Bronchial epithelial cell (primary cell): ENCODE measurements around the gene OSBP2. TPM values are rescaled to one million over a fixed set of nuclear protein-coding genes. Genes with fewer than 3 reads are reported as not detected.
A peak's percentile ranks its signal among the peaks of the same experiment; 100 is the strongest.

Experiments used
- DNase-seq: peaks from one replicate; pipeline ENCODE4 v3.0.0-alpha.2; 2010; ENCODE audit warnings: low read depth
- FAIRE-seq: peaks from 2 replicates; lab custom pipeline; 2011; peaks lifted over from hg19 to GRCh38; lab: Jason Lieb, UNC
- H3K27me3 ChIP-seq: 2 replicates; pipeline ENCODE4 v1.5.1; 2011; ENCODE audit warnings: low read length; ENCODE audit not compliant: control insufficient read depth, insufficient read depth
- H3K36me3 ChIP-seq: 2 replicates; pipeline ENCODE4 v1.5.1; 2011; ENCODE audit warnings: low read length; ENCODE audit not compliant: control insufficient read depth, insufficient read depth
- H3K4me3 ChIP-seq: 2 replicates; pipeline ENCODE4 v1.5.1; 2011; ENCODE audit warnings: mild to moderate bottlenecking, low read depth, low read length, control low read depth
- CTCF ChIP-seq: IDR thresholded peaks from 2 replicates; pipeline ENCODE4 v1.5.1; 2011; ENCODE audit warnings: mild to moderate bottlenecking, moderate library complexity, low read length, control low read depth, inconsistent platforms; ENCODE audit not compliant: insufficient read depth, severe bottlenecking
- total RNA-seq: library from RNA; depleted of rRNA; stranded (reverse); fragments of >200 nt; gene quantifications from 2 replicates; pipeline ENCODE4 v1.2.1, GENCODE V29; 2014

Gene OSBP2
- total RNA-seq, 1 donor from 2014 or later = 23.4 TPM

GRCh38 chr22:30792456-30792855 is 97.8 kb downstream of the OSBP2 start:
- H3K27me3 ChIP-seq = no peaks in the 10 kb centered on the region
- DNase-seq (peak; percentile 21), FAIRE-seq (peak; percentile 13)
- TF ChIP-seq CTCF = no peak
- no peaks in the 10 kb centered on the region for H3K36me3 ChIP-seq
- no peak overlapping the region for H3K4me3 ChIP-seq

GRCh38 chr22:30795118-30795517 is 100.4 kb downstream of the OSBP2 start:
- TF ChIP-seq CTCF = no peak
- FAIRE-seq (no peak), DNase-seq (no peak)

GRCh38 chr22:30801695-30802094 is 107.0 kb downstream of the OSBP2 start:
- H3K27me3 ChIP-seq = peaks cover 4% of the 10 kb centered on the region
- no peak for FAIRE-seq

More at GRCh38 chr22:30795118-30795517, 100.4 kb downstream of the OSBP2 start:
- Histone ChIP-seq H3K36me3 (no peaks in the 10 kb centered on the region), H3K27me3 (no peaks in the 10 kb centered on the region), H3K4me3 (no peak overlapping the region)

GRCh38 chr22:30802202-30803166 is 107.8 kb downstream of the OSBP2 start:
- peaks cover 4% of the 10 kb centered on the region for H3K27me3 ChIP-seq
- FAIRE-seq (no peak), DNase-seq (peak; percentile 77)
- peak overlapping the region; percentile 32 for H3K4me3 ChIP-seq
- peak; percentile 30 for TF ChIP-seq CTCF
- no peaks in the 10 kb centered on the region for H3K36me3 ChIP-seq

More at GRCh38 chr22:30801695-30802094, 107.0 kb downstream of the OSBP2 start:
- no peak overlapping the region for H3K4me3 ChIP-seq
- no peak for TF ChIP-seq CTCF
- no peak for DNase-seq
- H3K36me3 ChIP-seq = no peaks in the 10 kb centered on the region

- FAIRE-seq = no peak
- H3K27me3 ChIP-seq = peaks cover 4% of the 10 kb centered on the region
- H3K4me3 ChIP-seq = peak overlapping the region; percentile 31
- no peak for TF ChIP-seq CTCF
- no peak for DNase-seq
- no peaks in the 10 kb centered on the region for H3K36me3 ChIP-seq
Observed at GRCh38 chr22:30803679-30804078, 109.0 kb downstream of the OSBP2 start.

GRCh38 chr22:30804626-30805025 is 110.0 kb downstream of the OSBP2 start:
- no peak for DNase-seq
- no peak for FAIRE-seq
- Histone ChIP-seq H3K27me3 (peaks cover 4% of the 10 kb centered on the region), H3K4me3 (no peak overlapping the region), H3K36me3 (no peaks in the 10 kb centered on the region)
- no peak for TF ChIP-seq CTCF
